T-helper 17 cell (primary cell): ENCODE data around the gene SUPT5H. TPM values are rescaled to one million over a fixed set of nuclear protein-coding genes. Genes with fewer than 3 reads are reported as not detected.

Source experiments
- ATAC-seq: fragments of 150-1000 bp; cut with Tn5 transposase; 2 replicates; pipeline ENCODE4 v1.10.0; 2021; ENCODE audit warnings: mild to moderate bottlenecking, moderate library complexity
- DNase-seq, 3 donors: peaks; one replicate each; pipeline versions ENCODE4 v3.0.0 to v3.0.0-alpha.2; 2020 to 2021
- H3K9me3 ChIP-seq: one replicate; pipeline ENCODE4 v1.7.0; 2013; ENCODE audit warnings: low read length, mild to moderate bottlenecking; ENCODE audit not compliant: control insufficient read depth, poor library complexity, severe bottlenecking
- H3K27ac Mint-ChIP-seq: one replicate; pipeline ENCODE4 v1.8.0; 2022; ENCODE audit warnings: mild to moderate bottlenecking, moderate library complexity, mixed read lengths
- H3K27me3 Mint-ChIP-seq: one replicate; pipeline ENCODE4 v1.8.0; 2022; ENCODE audit warnings: mixed read lengths
- H3K36me3 Mint-ChIP-seq: one replicate; pipeline ENCODE4 v1.8.0; 2022; ENCODE audit warnings: low read depth, mixed read lengths
- H3K4me1 Mint-ChIP-seq: one replicate; pipeline ENCODE4 v1.8.0; 2022; ENCODE audit warnings: mild to moderate bottlenecking, mixed read lengths
- H3K4me3 Mint-ChIP-seq: one replicate; pipeline ENCODE4 v1.8.0; 2022; ENCODE audit warnings: mild to moderate bottlenecking, moderate library complexity, mixed read lengths
- total RNA-seq, 4 donors: library from RNA in 2 of 4; stranded (reverse) in 2 of 4; gene quantifications; one replicate each; pipeline ENCODE4 v1.2.3 and lab custom pipeline; 2022 to 2026

Gene SUPT5H
- total RNA-seq, 2 donors from 2014 or later: 346 to 352 TPM

DNA sequence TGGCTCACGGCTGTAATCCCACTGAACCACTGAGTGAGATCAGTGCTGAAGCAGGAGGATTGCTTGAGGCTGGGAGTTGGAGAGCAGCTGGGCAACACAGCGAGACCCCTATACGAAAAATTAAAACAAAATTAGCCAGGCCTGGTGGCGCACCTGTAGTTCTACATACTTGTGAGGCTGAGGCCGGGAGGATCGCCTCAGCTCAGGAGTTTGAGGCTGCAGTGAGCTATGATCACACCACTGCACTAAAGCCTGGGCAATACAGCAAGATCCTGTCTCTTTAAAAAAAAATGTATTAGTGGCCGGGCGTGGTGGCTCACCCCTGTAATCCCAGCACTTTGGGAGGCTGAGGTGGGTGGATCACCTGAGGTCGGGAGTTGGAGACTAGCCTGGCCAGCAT lies 63.2 kb downstream of the SUPT5H start:
- Mint-ChIP-seq H3K4me1 (peaks cover 24% of the 10 kb centered on the region), H3K27me3 (peaks cover 65% of the 10 kb centered on the region), H3K36me3 (peaks cover 7% of the 10 kb centered on the region), H3K27ac (no peak overlapping the region), H3K4me3 (no peak overlapping the region)
- DNase-seq (no peak), ATAC-seq (no peak)
- H3K9me3 ChIP-seq: no peaks in the 10 kb centered on the region

DNA sequence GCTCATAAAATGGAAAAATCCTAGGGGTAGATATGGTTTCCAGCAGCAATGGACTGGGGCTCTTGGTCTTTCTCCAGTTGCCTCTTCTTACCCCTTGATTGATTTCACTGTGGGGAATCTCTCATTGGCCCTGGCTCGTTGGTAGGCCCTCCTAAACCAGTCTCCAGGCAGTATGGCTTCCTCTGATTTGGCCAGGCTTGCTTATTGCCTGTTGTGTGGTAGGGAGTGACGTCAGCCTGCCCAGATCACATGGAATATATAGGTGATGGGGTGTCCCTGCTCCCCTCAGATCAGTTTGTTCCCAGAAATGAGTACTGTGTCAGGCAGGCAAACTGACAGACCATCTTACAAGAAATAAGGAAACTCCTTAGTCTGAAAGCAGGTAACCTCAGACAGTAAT lies 63.9 kb downstream of the SUPT5H start:
- H3K9me3 ChIP-seq: no peaks in the 10 kb centered on the region
- Mint-ChIP-seq H3K27ac (no peak overlapping the region), H3K27me3 (peaks cover 65% of the 10 kb centered on the region), H3K36me3 (peaks cover 6% of the 10 kb centered on the region), H3K4me1 (peaks cover 21% of the 10 kb centered on the region), H3K4me3 (no peak overlapping the region)
- ATAC-seq: no peak
- DNase-seq: no peak

DNA sequence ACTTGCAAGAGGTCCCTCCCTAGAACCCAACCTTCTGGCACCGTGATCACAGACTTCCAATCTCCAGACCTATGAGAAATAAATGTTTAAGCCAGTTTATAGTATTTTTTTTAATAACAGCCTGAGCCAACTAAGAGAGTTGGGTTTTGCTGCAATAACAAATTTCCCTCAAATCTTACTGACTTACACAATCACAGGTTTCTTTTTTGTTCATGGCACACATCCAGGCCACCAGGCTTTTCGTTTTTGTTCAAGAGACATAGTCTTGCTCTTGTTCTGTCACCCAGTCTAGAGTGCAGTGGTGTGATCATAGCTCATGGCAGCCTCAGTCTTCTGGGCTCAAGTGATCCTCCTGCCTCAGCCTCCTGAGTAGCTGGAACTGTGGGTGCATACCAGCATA lies 67.6 kb downstream of the SUPT5H start:
- peaks cover 61% of the 10 kb centered on the region for H3K27me3 Mint-ChIP-seq
- ATAC-seq (no peak), DNase-seq (no peak)

DNA sequence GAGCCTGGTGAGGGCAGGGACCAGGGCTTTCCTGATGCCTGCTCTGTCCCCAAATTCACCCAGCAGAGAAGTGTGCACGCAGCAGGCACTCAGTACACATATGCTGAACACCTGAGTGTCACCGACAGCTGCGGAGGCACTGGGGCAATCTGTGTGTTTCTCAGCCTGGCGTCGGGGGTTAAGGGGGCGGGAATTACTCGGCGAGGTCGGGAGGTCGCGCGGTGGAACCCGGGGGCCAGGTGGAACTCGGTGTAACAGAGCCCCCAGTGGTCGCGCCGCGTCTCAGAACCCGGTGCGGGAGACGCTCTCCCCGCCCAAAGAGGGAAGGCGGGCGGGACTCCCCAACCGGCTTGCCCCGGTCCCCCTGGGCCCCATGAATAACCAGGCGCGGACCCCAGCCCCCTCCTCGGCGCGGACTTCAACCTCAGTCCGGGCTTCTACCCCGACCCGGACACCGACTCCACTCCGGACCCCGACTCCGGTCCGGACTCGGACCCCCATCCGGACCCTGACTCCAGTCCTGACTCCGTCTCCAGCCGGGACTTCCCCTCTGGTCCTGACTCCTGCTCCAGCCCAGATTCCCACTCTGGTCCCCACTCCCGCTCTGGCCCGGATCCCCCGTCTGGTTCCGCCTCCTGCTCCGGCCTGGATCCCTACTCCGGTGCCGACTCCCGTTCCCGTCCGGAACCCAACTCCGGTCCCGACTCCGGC lies 69.6 kb downstream of the SUPT5H start, which contains the start of gene SELENOV:
TSS of gene SELENOV (plus strand) at position 300 of the 711 bp plus-strand sequence. CDS start at position 374, 74 bp downstream.
- Mint-ChIP-seq H3K36me3 (peaks cover 10% of the 10 kb centered on the region), H3K27ac (no peak within 1 kb of the TSS)
- ATAC-seq: peak; percentile 62

More for the DNA sequence above, 67.6 kb downstream of the SUPT5H start:
- Mint-ChIP-seq H3K4me3 (no peak overlapping the region), H3K27ac (no peak overlapping the region), H3K4me1 (peaks cover 16% of the 10 kb centered on the region), H3K36me3 (peaks cover 10% of the 10 kb centered on the region)
- H3K9me3 ChIP-seq: no peaks in the 10 kb centered on the region

DNA sequence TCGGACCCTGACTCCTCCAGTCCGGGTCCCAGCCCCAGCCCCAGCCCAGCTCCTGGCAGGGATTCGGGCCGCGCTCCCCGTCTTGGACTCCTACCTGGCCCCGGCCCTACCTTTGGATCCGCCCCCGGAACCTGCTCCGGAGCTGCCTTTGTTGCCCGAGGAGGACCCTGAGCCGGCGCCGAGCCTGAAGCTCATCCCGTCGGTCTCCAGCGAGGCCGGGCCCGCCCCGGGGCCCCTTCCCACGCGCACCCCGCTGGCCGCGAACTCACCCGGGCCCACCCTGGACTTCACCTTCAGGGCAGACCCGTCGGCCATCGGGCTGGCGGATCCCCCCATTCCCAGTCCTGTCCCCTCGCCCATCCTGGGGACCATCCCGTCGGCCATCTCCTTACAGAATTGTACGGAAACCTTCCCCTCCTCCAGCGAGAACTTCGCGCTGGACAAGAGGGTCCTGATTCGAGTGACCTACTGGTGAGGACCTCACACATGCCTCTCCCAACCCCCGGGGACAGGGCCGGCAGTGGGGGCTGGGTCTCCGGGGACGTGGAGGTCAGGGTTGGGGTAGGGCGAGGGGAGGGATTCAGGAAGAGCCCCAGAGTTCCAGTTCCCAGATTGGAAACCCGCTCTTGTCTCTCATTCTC lies 70.3 kb downstream of the SUPT5H start:
- no peaks in the 10 kb centered on the region for H3K9me3 ChIP-seq
- Mint-ChIP-seq H3K27me3 (peaks cover 47% of the 10 kb centered on the region), H3K36me3 (peaks cover 10% of the 10 kb centered on the region), H3K4me3 (peak overlapping the region; percentile 74), H3K27ac (no peak overlapping the region), H3K4me1 (peaks cover 15% of the 10 kb centered on the region)
- DNase-seq: peak in 1 of 3 donors; percentile 28
- no peak for ATAC-seq

More for the DNA sequence above, 69.6 kb downstream of the SUPT5H start, which contains the start of gene SELENOV:
- no peak for DNase-seq
- peaks cover 47% of the 10 kb centered on the region for H3K27me3 Mint-ChIP-seq
- no peaks in the 10 kb centered on the region for H3K9me3 ChIP-seq
- H3K4me1 Mint-ChIP-seq: peaks cover 15% of the 10 kb centered on the region
- peak within 1 kb of the TSS; percentile 80 for H3K4me3 Mint-ChIP-seq

DNA sequence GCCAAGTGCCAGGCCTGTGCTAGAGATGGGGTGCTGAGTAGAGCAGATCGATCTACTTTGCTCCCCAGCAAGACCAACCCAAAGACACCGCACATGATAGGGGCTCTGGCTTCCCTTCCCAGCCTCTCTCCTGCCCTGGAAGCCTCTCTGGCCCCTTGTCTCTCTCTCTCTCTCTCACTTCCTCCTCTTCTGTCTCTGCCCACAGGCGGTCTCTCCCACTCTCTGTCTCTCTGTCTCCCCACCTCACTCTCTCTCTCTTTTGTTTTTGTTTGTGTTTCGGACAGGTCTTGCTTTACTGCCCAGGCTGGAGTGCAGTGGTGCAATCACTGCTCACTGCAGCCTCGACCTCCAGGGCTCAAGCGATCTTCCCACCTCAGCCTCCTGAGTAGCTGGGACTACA lies 70.9 kb downstream of the SUPT5H start:
- Mint-ChIP-seq H3K27ac (no peak overlapping the region), H3K27me3 (peaks cover 47% of the 10 kb centered on the region), H3K4me1 (peaks cover 15% of the 10 kb centered on the region), H3K4me3 (peak overlapping the region; percentile 74), H3K36me3 (peaks cover 10% of the 10 kb centered on the region)
- DNase-seq (no peak), ATAC-seq (no peak)
- H3K9me3 ChIP-seq: no peaks in the 10 kb centered on the region

DNA sequence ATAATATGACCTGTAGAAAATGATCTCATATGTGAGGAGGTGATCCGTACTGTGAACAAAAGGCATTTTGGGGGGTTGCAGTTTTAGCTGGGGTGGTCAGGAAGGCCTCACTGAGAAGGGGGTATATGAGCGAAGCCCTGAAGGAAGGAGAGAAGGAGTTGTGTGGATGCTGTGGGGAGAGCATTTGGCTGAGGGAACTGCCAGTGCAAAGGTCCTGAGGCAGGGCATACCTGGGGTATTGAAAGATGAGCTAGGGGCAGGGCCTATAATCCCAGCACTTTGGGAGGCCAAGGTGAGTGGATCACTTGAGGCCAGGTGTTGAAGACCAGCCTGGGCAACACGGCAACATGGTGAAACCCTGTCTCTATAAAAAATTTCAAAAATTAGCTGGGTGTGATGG lies 72.0 kb downstream of the SUPT5H start:
- Mint-ChIP-seq H3K4me1 (peaks cover 15% of the 10 kb centered on the region), H3K27me3 (peaks cover 41% of the 10 kb centered on the region), H3K36me3 (peaks cover 10% of the 10 kb centered on the region), H3K4me3 (peak overlapping the region; percentile 57), H3K27ac (no peak overlapping the region)
- H3K9me3 ChIP-seq: no peaks in the 10 kb centered on the region
- ATAC-seq (no peak), DNase-seq (no peak)

DNA sequence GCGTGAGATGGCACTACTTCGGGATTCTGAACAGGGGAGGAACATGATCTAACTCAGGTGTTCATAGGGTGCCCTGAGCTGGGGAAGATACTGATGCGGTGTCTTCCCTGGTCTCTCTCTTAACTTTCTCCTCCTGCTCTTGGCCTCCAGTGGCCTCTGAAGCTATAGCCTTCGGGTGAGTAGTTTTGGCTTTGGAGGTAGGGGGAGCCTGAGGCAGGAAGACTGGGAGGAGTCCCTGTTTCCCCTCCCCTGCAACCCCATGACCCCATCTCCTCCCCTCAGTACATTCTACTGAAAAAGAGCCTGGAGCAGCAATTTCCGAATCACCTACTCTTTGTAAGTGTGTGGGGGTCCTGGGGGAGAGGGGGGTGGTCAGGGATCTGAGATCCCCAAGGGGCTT lies 73.1 kb downstream of the SUPT5H start:
- ATAC-seq (no peak), DNase-seq (no peak)
- Mint-ChIP-seq H3K4me1 (peaks cover 13% of the 10 kb centered on the region), H3K4me3 (no peak overlapping the region), H3K27ac (peak overlapping the region; percentile 39), H3K27me3 (peaks cover 34% of the 10 kb centered on the region), H3K36me3 (peaks cover 10% of the 10 kb centered on the region)
- no peaks in the 10 kb centered on the region for H3K9me3 ChIP-seq

DNA sequence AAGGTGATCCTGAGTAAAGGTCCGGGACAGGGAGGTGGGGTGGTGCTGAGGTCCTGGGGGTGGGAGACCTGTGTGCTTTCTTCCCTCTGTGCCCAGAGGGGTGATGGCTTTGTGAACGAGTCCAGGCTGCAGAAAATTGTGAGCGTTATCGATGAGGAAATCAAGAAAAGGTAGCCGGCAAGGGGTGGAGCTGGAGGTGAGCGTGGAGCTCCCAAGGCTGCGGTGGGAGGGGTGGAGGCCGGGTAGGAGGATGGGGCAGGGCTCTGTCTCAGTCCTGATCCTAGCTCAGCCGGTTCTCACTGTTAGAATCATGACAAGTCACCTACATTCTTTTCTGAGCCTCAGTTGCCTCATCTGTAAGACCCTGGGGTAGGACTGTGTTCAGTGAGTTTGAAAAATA lies 73.6 kb downstream of the SUPT5H start:
- Mint-ChIP-seq H3K27me3 (peaks cover 29% of the 10 kb centered on the region), H3K36me3 (peaks cover 10% of the 10 kb centered on the region), H3K27ac (no peak overlapping the region), H3K4me1 (peaks cover 13% of the 10 kb centered on the region), H3K4me3 (no peak overlapping the region)
- DNase-seq (no peak), ATAC-seq (no peak)
- H3K9me3 ChIP-seq: no peaks in the 10 kb centered on the region

DNA sequence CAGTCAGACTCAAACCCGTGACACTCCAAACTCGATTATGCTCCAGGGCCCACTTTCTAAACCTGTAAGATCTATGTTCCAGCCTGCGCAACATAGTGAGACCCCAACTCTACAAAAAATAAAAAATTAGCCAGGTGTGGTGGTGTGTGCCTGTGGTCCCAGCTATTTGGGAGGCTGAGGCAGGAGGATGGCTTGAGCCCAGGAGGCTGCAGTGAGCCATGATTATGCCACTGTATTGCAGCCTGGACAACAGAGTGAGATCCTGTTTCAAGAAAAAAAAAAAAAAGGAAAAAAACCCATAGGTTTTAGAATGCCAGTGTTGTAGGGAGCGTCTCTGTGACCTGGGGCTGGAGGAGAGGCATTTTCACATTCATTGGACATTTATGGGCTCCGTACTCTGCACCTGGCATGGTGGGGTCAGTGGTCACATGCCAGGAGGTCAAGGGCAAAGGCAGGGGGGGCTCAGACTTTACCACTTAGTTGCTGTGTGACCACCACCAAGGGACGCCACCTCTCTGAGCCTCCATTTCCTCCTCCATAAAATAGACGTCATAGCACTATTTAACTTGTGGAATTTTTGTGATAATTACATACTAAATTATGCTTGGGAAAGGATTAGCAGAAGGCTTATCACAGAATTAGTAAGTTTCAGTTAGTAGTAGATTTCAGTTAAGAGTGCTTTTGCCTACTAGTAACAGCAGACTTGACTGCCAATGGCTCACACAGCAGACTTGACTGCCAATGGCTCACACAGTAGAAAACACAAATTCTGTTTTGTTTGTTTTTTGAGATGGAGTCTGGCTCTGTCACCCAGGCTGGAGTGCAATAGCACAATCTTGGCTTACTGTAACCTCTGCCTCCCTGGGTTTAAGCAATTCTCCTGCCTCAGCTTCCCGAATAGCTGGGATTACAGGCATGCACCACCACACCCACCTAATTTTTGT lies 75.4 kb downstream of the SUPT5H start:
- Mint-ChIP-seq H3K36me3 (peaks cover 7% of the 10 kb centered on the region), H3K27me3 (peaks cover 18% of the 10 kb centered on the region), H3K4me1 (peaks cover 9% of the 10 kb centered on the region), H3K27ac (no peak overlapping the region), H3K4me3 (no peak overlapping the region)
- DNase-seq (no peak), ATAC-seq (no peak)
- H3K9me3 ChIP-seq: no peaks in the 10 kb centered on the region

DNA sequence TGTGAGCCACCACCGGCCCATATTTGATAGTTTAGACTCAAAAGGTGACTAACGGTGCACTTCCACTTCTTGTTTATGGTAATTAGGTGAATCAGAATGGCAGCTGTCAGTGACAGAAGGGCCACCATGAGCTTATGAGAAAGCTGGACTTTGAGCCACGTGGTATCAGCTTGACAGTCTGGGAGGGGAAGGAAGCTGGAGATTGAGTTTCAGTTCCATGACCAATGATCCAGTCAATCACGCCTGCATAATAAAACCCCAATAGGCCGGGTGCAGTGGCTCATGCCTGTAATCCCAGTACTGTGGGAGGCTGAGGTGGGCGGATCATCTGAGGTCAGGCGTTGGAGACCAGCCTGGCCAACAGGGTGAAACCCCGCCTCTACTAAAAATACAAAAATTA lies 79.1 kb downstream of the SUPT5H start:
- ATAC-seq (no peak), DNase-seq (no peak)
- Mint-ChIP-seq H3K36me3 (no peaks in the 10 kb centered on the region), H3K27me3 (no peaks in the 10 kb centered on the region), H3K27ac (no peak overlapping the region), H3K4me3 (no peak overlapping the region), H3K4me1 (no peaks in the 10 kb centered on the region)
- H3K9me3 ChIP-seq: no peaks in the 10 kb centered on the region

DNA sequence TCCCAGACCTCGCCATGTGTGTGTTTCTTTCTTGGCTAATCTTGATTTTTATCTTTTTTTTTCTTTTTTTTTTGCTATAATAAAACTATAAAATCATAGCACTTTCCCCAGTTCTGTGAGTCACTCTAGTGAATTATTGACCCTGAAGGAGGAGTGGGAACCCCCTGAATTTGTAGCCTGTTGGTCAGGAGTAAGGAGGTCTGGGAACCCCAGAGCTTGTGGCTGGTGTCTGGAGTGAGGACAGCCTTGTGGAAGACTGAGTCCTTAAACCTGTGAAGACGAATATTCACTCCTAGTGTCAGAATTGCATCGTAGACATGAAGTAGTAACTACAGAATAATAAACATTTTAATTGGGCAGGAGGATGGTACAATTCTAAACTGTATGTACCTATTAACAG lies 79.8 kb downstream of the SUPT5H start:
- H3K4me1 Mint-ChIP-seq: no peaks in the 10 kb centered on the region
- no peaks in the 10 kb centered on the region for H3K9me3 ChIP-seq
- no peak overlapping the region for H3K27ac Mint-ChIP-seq
- no peaks in the 10 kb centered on the region for H3K36me3 Mint-ChIP-seq
- ATAC-seq: no peak
- no peak for DNase-seq
- H3K27me3 Mint-ChIP-seq: no peaks in the 10 kb centered on the region
- H3K4me3 Mint-ChIP-seq: no peak overlapping the region
